Activated T-helper 1 cell treated with anti-CD3 and anti-CD28 coated beads, Interleukin-2, amount 50 U/mL, for 16 hours (primary cell): ENCODE measurements around the gene SLC25A21.

Source experiments
- DNase-seq, 2 donors: peaks; one replicate each; pipeline ENCODE4 v3.0.0-alpha.2; 2020; ENCODE audit warnings: low read depth in 1 of 2, low spot score in 1 of 2

Gene SLC25A21

GRCh38 chr14:37144729-37145363, 27.6 kb downstream of the SLC25A21 start:
- no peak for DNase-seq

- DNase-seq, result no peak
These were observed 28.9 kb downstream of the SLC25A21 start for GRCh38 chr14:37143475-37143874.

GRCh38 chr14:37142835-37143401, 29.5 kb downstream of the SLC25A21 start:
- DNase-seq, result no peak

- no peak for DNase-seq
These were observed 32.2 kb downstream of the SLC25A21 start for GRCh38 chr14:37140176-37140575.

- DNase-seq, result no peak
These were observed 32.7 kb downstream of the SLC25A21 start for GRCh38 chr14:37139710-37140109.

GRCh38 chr14:37138898-37139297, 33.5 kb downstream of the SLC25A21 start:
- no peak for DNase-seq

GRCh38 chr14:37133284-37133913, 39.0 kb downstream of the SLC25A21 start:
- DNase-seq, result no peak

- no peak for DNase-seq
These were observed 41.2 kb downstream of the SLC25A21 start for GRCh38 chr14:37131205-37131604.

GRCh38 chr14:37129047-37129446, 43.4 kb downstream of the SLC25A21 start:
- no peak for DNase-seq

- no peak for DNase-seq
These were observed 47.8 kb downstream of the SLC25A21 start for GRCh38 chr14:37124614-37125013.

GRCh38 chr14:37122919-37123639, 49.3 kb downstream of the SLC25A21 start:
- no peak for DNase-seq

- DNase-seq, result no peak
These were observed 50.1 kb downstream of the SLC25A21 start for GRCh38 chr14:37122288-37122687.

GRCh38 chr14:37118673-37119366, 53.6 kb downstream of the SLC25A21 start:
- no peak for DNase-seq

GRCh38 chr14:37116933-37117849, 55.2 kb downstream of the SLC25A21 start:
- DNase-seq, result no peak

- DNase-seq, result no peak
These were observed 57.0 kb downstream of the SLC25A21 start for GRCh38 chr14:37115406-37115805.

GRCh38 chr14:37114559-37114958, 57.8 kb downstream of the SLC25A21 start:
- no peak for DNase-seq

- DNase-seq, result no peak
These were observed 58.4 kb downstream of the SLC25A21 start for GRCh38 chr14:37114002-37114401.

- no peak for DNase-seq
These were observed 74.3 kb downstream of the SLC25A21 start for GRCh38 chr14:37098132-37098531.

GRCh38 chr14:37094502-37094901, 77.9 kb downstream of the SLC25A21 start:
- no peak for DNase-seq

- DNase-seq, result no peak
These were observed 79.0 kb downstream of the SLC25A21 start for GRCh38 chr14:37093364-37093763.
